Panc1 (cell line): ENCODE results near the gene EML1. TPM values are rescaled to one million over a fixed set of nuclear protein-coding genes. Genes with fewer than 3 reads are reported as not detected.

Experiments used
- ATAC-seq: fragments of 200-7000 bp; cut with Tn5 transposase; 2 replicates; pipeline ENCODE4 v1.9.1; 2020; ENCODE audit warnings: mild to moderate bottlenecking, moderate library complexity
- BruUV-seq: library from RNA; stranded (reverse); fragments of 400-500 nt; replicated peaks from 2 replicates; lab custom pipeline; 2021; lab: Mats Ljungman, UMichigan
- CTCF ChIA-PET: fragments of 300-600 bp; sonication (Branson Sonifier 250); formaldehyde crosslinking; loops from one replicate; lab custom pipeline; 2022; ENCODE audit warnings: antibody characterized with exemption; lab: Charles Lee
- POLR2A ChIA-PET: fragments of 300-600 bp; sonication (Branson Sonifier 250); formaldehyde crosslinking; loops from one replicate; lab custom pipeline; 2022; ENCODE audit warnings: antibody characterized with exemption; lab: Charles Lee
- DNase-seq: peaks from one replicate; pipeline ENCODE4 v3.0.0-alpha.2; 2010; ENCODE audit warnings: low read depth, low spot score
- H3K27ac ChIP-seq: 2 replicates; pipeline ENCODE4 v1.5.1; 2011; ENCODE audit warnings: mild to moderate bottlenecking, low read length, inconsistent platforms
- H3K27me3 ChIP-seq: fragments of 200-500 bp; sonication (Bioruptor generic); 2 replicates; pipeline ENCODE4 v1.6.0; 2014; ENCODE audit warnings: low read length, inconsistent platforms; ENCODE audit not compliant: control insufficient read depth, insufficient read depth
- H3K36me3 ChIP-seq: fragments of 200-500 bp; sonication (Bioruptor generic); 2 replicates; pipeline ENCODE4 v1.5.1; 2014; ENCODE audit warnings: inconsistent platforms, mild to moderate bottlenecking, low read length, moderate library complexity; ENCODE audit not compliant: control insufficient read depth, insufficient read depth
- H3K4me1 ChIP-seq: 2 replicates; pipeline ENCODE4 v1.5.1; 2011; ENCODE audit warnings: inconsistent platforms, mild to moderate bottlenecking, low read length, moderate library complexity; ENCODE audit not compliant: control insufficient read depth, insufficient read depth
- H3K4me3 ChIP-seq, 2 experiments: 2 replicates each; pipeline ENCODE4 v1.5.1; 2011 to 2012; ENCODE audit warnings: low read depth in 2 of 2, low read length in 2 of 2, mild to moderate bottlenecking in 2 of 2, inconsistent platforms in 1 of 2, moderate library complexity in 1 of 2
- H3K9me3 ChIP-seq: fragments of 200-500 bp; sonication (Bioruptor generic); 2 replicates; pipeline ENCODE4 v1.5.1; 2014; ENCODE audit warnings: low read depth, mild to moderate bottlenecking, inconsistent platforms, low read length, moderate library complexity; ENCODE audit not compliant: control insufficient read depth, insufficient read depth
- CTCF ChIP-seq: fragments of 450-650 bp; IDR thresholded peaks from 2 replicates; pipeline ENCODE4 v1.5.1; 2017; ENCODE audit warnings: mild to moderate bottlenecking
- POLR2AphosphoS5 ChIP-seq: IDR thresholded peaks from 2 replicates; pipeline ENCODE4 v1.6.1; 2012; ENCODE audit warnings: mild to moderate bottlenecking, low read depth, low read length, moderate library complexity
- REST ChIP-seq, 2 experiments: IDR thresholded peaks; 2 replicates each; pipeline ENCODE4 v1.6.1; 2011 to 2012; ENCODE audit warnings: low read depth in 2 of 2, control low read depth in 1 of 2, low read length in 1 of 2, mild to moderate bottlenecking in 1 of 2, moderate library complexity in 1 of 2; ENCODE audit not compliant: insufficient read depth in 1 of 2
- SIN3A ChIP-seq: IDR thresholded peaks from 2 replicates; pipeline ENCODE4 v1.6.1; 2012; ENCODE audit warnings: low read depth, mild to moderate bottlenecking, low read length, moderate library complexity, borderline replicate concordance; ENCODE audit not compliant: insufficient read depth
- TCF7L2 ChIP-seq: IDR thresholded peaks from 2 replicates; pipeline ENCODE4 v1.6.1; 2011; ENCODE audit warnings: mild to moderate bottlenecking, low read depth, low read length, inconsistent platforms
- in situ Hi-C: cut with HindIII; loops from 2 replicates; pipeline ENCODE4 v1.10.0; 2016; ENCODE audit warnings: low sequenced_read_pairs, low pct_unique_long_range_greater_than_20kb
- intact Hi-C: fragments of 100-400 bp; cut with micrococcal nuclease; formaldehyde crosslinking; loops from one replicate; pipeline ENCODE4 v1.10.0; 2022; ENCODE audit not compliant: unreplicated experiment
- total RNA-seq: library from RNA; stranded (reverse); gene quantifications from one replicate; pipeline ENCODE4 v1.2.1, GENCODE V29; 2021; ENCODE audit not compliant: unreplicated experiment

The EML1 gene
- total RNA-seq, 1 experiment from 2014 or later, result 35.3 TPM

- no peaks in the 10 kb centered on the region for H3K9me3 ChIP-seq
- in situ Hi-C loops (no loop called here), intact Hi-C loops (no loop called here)
- ChIA-PET POLR2A (no interaction called here), CTCF (no interaction called here)
- no peak for TF ChIP-seq POLR2AphosphoS5
- TF ChIP-seq TCF7L2, result no peak
- TF ChIP-seq REST (IDR thresholded peaks at IDR 0.05; ENCODE audit: insufficient read depth in 1 of 2, low read depth in 2 of 2, low read length in 1 of 2), result no peak
- TF ChIP-seq SIN3A, result no peak
- no peak for TF ChIP-seq CTCF
- ATAC-seq (no peak), DNase-seq (no peak)
- H3K36me3 ChIP-seq, result no peaks in the 10 kb centered on the region
- no peaks in the 10 kb centered on the region for H3K4me1 ChIP-seq
- no TSS peak for BruUV-seq
- no peaks in the 10 kb centered on the region for H3K27me3 ChIP-seq
- no peak overlapping the region for H3K27ac ChIP-seq
- H3K4me3 ChIP-seq, result no peak overlapping the region
Measured at GRCh38 chr14:99891266-99891665, 98.1 kb downstream of the EML1 start.

- Histone ChIP-seq H3K27me3 (no peaks in the 10 kb centered on the region), H3K9me3 (no peaks in the 10 kb centered on the region), H3K4me3 (no peak overlapping the region), H3K27ac (no peak overlapping the region), H3K36me3 (no peaks in the 10 kb centered on the region), H3K4me1 (no peaks in the 10 kb centered on the region)
- intact Hi-C loops (no loop called here), in situ Hi-C loops (no loop called here)
- ATAC-seq (no peak), DNase-seq (no peak)
- TF ChIP-seq TCF7L2 (no peak), POLR2AphosphoS5 (no peak), SIN3A (no peak), REST (IDR thresholded peaks at IDR 0.05; ENCODE audit: insufficient read depth in 1 of 2, low read depth in 2 of 2, low read length in 1 of 2) (no peak)
- ChIA-PET CTCF (no interaction called here), POLR2A (no interaction called here)
- BruUV-seq, result no TSS peak
Measured at GRCh38 chr14:99891900-99892299, 98.7 kb downstream of the EML1 start.
